ENCODE results near the gene PCNT. TPM values are rescaled to one million over a fixed set of nuclear protein-coding genes. Genes with fewer than 3 reads are reported as not detected.

PCNT gene
- total and polyA plus RNA-seq, 2 of the 8 experiments (the other 6 are each of a cell fraction or from before 2014, with no cell fraction given), result 9.9 to 45.1 TPM

GRCh38 chr21:46376231-46376628 lies 52.3 kb downstream of the PCNT start:
- 93% methylated on average over 10 of the region's 10 CpGs; no CpG with 5 or more reads in 1 of the 2 experiments for WGBS, 2 experiments (ENCODE audit: extremely low coverage in 1 of 2, insufficient coverage in 1 of 2, insufficient read length in 1 of 2, insufficient replicate concordance in 2 of 2, low coverage in 1 of 2, low lambda C conversion rate in 2 of 2, missing lambda C conversion rate in 1 of 2)
- CTCF ChIA-PET (ENCODE audit: partially characterized antibody), result interaction anchor here (0.8 kb wide), 1 partner anchor 233 kb away, joined by 3 read pairs; no protein-coding TSS in a partner anchor
- H2BK5ac ChIP-seq (ENCODE audit: low read depth, low read length), result 0 out of 2 replicates have a peak overlapping the region, but pooled peaks have one; percentile 71
- no peak overlapping the region for H3K27ac ChIP-seq (ENCODE audit: low read depth, low read length)
- H3K79me2 ChIP-seq (ENCODE audit: control insufficient read depth in 1 of 2, insufficient read depth in 2 of 2, low read length in 2 of 2), result peaks cover 0 to 70% of the 10 kb centered on the region in 2 experiments; a peak in 2 of 4 replicates
- no peak overlapping the region for H3K56ac ChIP-seq (replicated peaks; ENCODE audit: insufficient read length, low read depth, low read length)
- TF ChIP-seq TAF1 (IDR thresholded peaks at IDR 0.05; ENCODE audit: low read depth, low read length) (no peak), CHD1 (IDR thresholded peaks at IDR 0.05; ENCODE audit: low read depth, low read length) (no peak), ZNF274 (IDR thresholded peaks at IDR 0.05; ENCODE audit: borderline replicate concordance, extremely low read depth, low read length) (no peak), CBX8 (IDR thresholded peaks at IDR 0.05; ENCODE audit: borderline replicate concordance, low read depth, low read length) (no peak), BCL11A (IDR thresholded peaks at IDR 0.05; ENCODE audit: low read depth in 2 of 2, low read length in 2 of 2) (no peak), JUND (IDR thresholded peaks at IDR 0.05; ENCODE audit: low read length) (no peak), RBBP5 (IDR thresholded peaks at IDR 0.05; ENCODE audit: borderline replicate concordance, low read depth, low read length) (no peak), CTCF (IDR thresholded peaks at IDR 0.05; ENCODE audit: control extremely low read depth in 1 of 3, insufficient read depth in 1 of 3, low read depth in 1 of 3, low read length in 3 of 3) (no peak), RXRA (IDR thresholded peaks at IDR 0.05; ENCODE audit: insufficient read depth, low read depth, low read length) (no peak), SP4 (IDR thresholded peaks at IDR 0.05; ENCODE audit: low read length) (no peak), GABPA (IDR thresholded peaks at IDR 0.05; ENCODE audit: borderline replicate concordance, insufficient read depth, low read length) (no peak), HDAC6 (IDR thresholded peaks at IDR 0.05; ENCODE audit: low read depth, low read length) (no peak)
- H4K5ac ChIP-seq (ENCODE audit: insufficient read length, low read depth, low read length), result no peak overlapping the region
- no peak overlapping the region for H2BK15ac ChIP-seq (ENCODE audit: low read length)
- DNase-seq (ENCODE audit: low read depth in 1 of 2, low spot score in 2 of 2) (no peak), FAIRE-seq (no peak)
- H4K91ac ChIP-seq (replicated peaks; ENCODE audit: insufficient read length, low read length), result no peak overlapping the region
- peaks cover 3% of the 10 kb centered on the region for H3K23me2 ChIP-seq (ENCODE audit: low read depth, low read length)
- H3K4me3 ChIP-seq (ENCODE audit: extremely low read depth in 1 of 4, insufficient read depth in 2 of 4, low read depth in 3 of 4, low read length in 4 of 4), result no peak overlapping the region
- no peak overlapping the region for H3K23ac ChIP-seq (ENCODE audit: insufficient read length)
- no peak overlapping the region for H3K4me2 ChIP-seq (ENCODE audit: insufficient read depth in 1 of 2, low read depth in 2 of 2, low read length in 2 of 2)
- no peak overlapping the region for H2BK12ac ChIP-seq (ENCODE audit: low read depth, low read length)
- H3K9me3 ChIP-seq (ENCODE audit: insufficient read depth in 2 of 2, low read depth in 1 of 2, low read length in 1 of 2), result peaks cover 0 to 3% of the 10 kb centered on the region in 2 experiments; a peak in 1 of 4 replicates
- no peak overlapping the region for H4K8ac ChIP-seq (ENCODE audit: extremely low read depth, insufficient read depth, low read length)
- H3K79me1 ChIP-seq (ENCODE audit: low read depth, low read length), result peaks cover 26% of the 10 kb centered on the region
- POLR2A ChIA-PET (ENCODE audit: partially characterized antibody), result interaction anchor here (1.2 kb wide), 1 partner anchor 79 kb away, joined by 3 read pairs; no protein-coding TSS in a partner anchor
- no peak overlapping the region for H2BK120ac ChIP-seq (replicated peaks; ENCODE audit: low read depth, low read length)
- H3K4me1 ChIP-seq (replicated peaks in 1 of 4; ENCODE audit: control insufficient read depth in 3 of 4, insufficient read depth in 4 of 4, low read length in 3 of 4), result peaks cover under 1 to 1% (median under 1%) of the 10 kb centered on the region in 4 experiments; a peak in 6 of 7 replicates
- H4K20me1 ChIP-seq (replicated peaks in 1 of 2; ENCODE audit: control insufficient read depth in 1 of 2, insufficient read depth in 2 of 2, low read length in 2 of 2), result peaks cover 5 to 13% of the 10 kb centered on the region in 2 experiments
- H3K4ac ChIP-seq (replicated peaks; ENCODE audit: insufficient read length, low read depth, low read length), result no peak overlapping the region
- H2AK5ac ChIP-seq (ENCODE audit: low read depth, low read length), result no peak overlapping the region
- peaks cover 0 to 9% (median 5%) of the 10 kb centered on the region in 4 experiments; a peak in 5 of 8 replicates for H3K36me3 ChIP-seq (ENCODE audit: control insufficient read depth in 2 of 4, insufficient read depth in 4 of 4, low read length in 3 of 4)
- no peaks in the 10 kb centered on the region for H3K27me3 ChIP-seq (replicated peaks in 1 of 4; ENCODE audit: control insufficient read depth in 3 of 4, extremely low read depth in 1 of 4, insufficient read depth in 3 of 4, low read length in 3 of 4)
- no peak overlapping the region for H3K9ac ChIP-seq (replicated peaks in 1 of 4; ENCODE audit: extremely low read depth in 1 of 4, low read depth in 3 of 4, low read length in 3 of 4)
- H2BK20ac ChIP-seq (ENCODE audit: low read length), result no peak overlapping the region
- H2AFZ ChIP-seq (ENCODE audit: low read length), result no peak overlapping the region
- no peak overlapping the region for H3K18ac ChIP-seq (ENCODE audit: extremely low read depth, low read length)
- H3K14ac ChIP-seq (ENCODE audit: insufficient read length), result no peak overlapping the region
